ENCODE results near the gene PROC. TPM values are rescaled to one million over a fixed set of nuclear protein-coding genes. Genes with fewer than 3 reads are reported as not detected.

PROC gene
- total RNA-seq, 1 experiment from 2014 or later = 0.59 TPM

- no peak for TF ChIP-seq CTCF (IDR thresholded peaks at IDR 0.05; ENCODE audit: unreplicated experiment)
- Mint-ChIP-seq H3K36me3 (ENCODE audit: insufficient read depth, unreplicated experiment) (no peaks in the 10 kb centered on the region), H3K4me1 (ENCODE audit: low read depth, unreplicated experiment) (peaks cover 16% of the 10 kb centered on the region), H3K27ac (ENCODE audit: unreplicated experiment) (no peak overlapping the region), H3K4me3 (ENCODE audit: low read depth, unreplicated experiment) (no peak overlapping the region), H3K27me3 (ENCODE audit: unreplicated experiment) (no peaks in the 10 kb centered on the region), H3K9me3 (ENCODE audit: low read depth, unreplicated experiment) (no peaks in the 10 kb centered on the region)
- intact Hi-C loops (cut with micrococcal nuclease; ENCODE audit: unreplicated experiment) = no loop called here
- BruUV-seq (replicated peaks) = no TSS peak
- CTCF ChIA-PET = interaction anchor here (0.7 kb wide), 1 partner anchor 29 kb away, joined by 3 read pairs; no protein-coding TSS in a partner anchor
- DNase-seq = no peak
Measured at GRCh38 chr2:127379712-127380355, 38.4 kb upstream of the PROC start.

DNA sequence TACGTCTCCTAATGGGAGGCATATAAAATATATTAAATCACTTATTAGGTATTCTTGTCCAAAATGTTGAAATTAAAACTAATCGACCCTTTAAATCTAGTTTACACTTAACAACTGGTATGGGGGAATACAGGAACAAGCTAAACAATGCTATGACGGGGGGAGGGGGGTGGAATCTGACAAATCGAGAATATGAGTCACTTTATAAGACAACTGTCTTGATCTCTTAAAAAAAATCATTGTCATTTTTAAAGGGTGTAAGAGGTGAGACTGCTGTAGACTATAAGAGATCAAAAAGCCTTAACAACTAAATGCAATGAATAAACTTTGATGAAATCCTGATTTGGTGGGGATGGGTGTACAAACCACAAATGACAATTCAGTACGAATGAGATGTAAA is 36.5 kb upstream of the PROC start:
- intact Hi-C loops (cut with micrococcal nuclease; ENCODE audit: unreplicated experiment) = no loop called here
- H3K9me3 Mint-ChIP-seq (ENCODE audit: low read depth, unreplicated experiment) = no peaks in the 10 kb centered on the region

GRCh38 chr2:127382831-127383230 is 35.4 kb upstream of the PROC start:
- no peak for DNase-seq
- no peaks in the 10 kb centered on the region for H3K9me3 Mint-ChIP-seq (ENCODE audit: low read depth, unreplicated experiment)
- peaks cover 18% of the 10 kb centered on the region for H3K36me3 Mint-ChIP-seq (ENCODE audit: insufficient read depth, unreplicated experiment)
- TF ChIP-seq CTCF (IDR thresholded peaks at IDR 0.05; ENCODE audit: unreplicated experiment) = no peak
- no peaks in the 10 kb centered on the region for H3K27me3 Mint-ChIP-seq (ENCODE audit: unreplicated experiment)
- no peak overlapping the region for H3K27ac Mint-ChIP-seq (ENCODE audit: unreplicated experiment)
- BruUV-seq (replicated peaks) = no TSS peak
- H3K4me3 Mint-ChIP-seq (ENCODE audit: low read depth, unreplicated experiment) = no peak overlapping the region
- intact Hi-C loops (cut with micrococcal nuclease; ENCODE audit: unreplicated experiment) = no loop called here
- peaks cover 20% of the 10 kb centered on the region for H3K4me1 Mint-ChIP-seq (ENCODE audit: low read depth, unreplicated experiment)
- CTCF ChIA-PET = no interaction called here

More for the DNA sequence above, 36.5 kb upstream of the PROC start:
- CTCF ChIA-PET = interaction anchor here (0.8 to 1.0 kb wide), 2 partner anchors 17 to 73 kb away, joined by 3 to 6 read pairs; no protein-coding TSS in a partner anchor
- no peak for DNase-seq
- no peak overlapping the region for H3K4me3 Mint-ChIP-seq (ENCODE audit: low read depth, unreplicated experiment)
- no peak overlapping the region for H3K27ac Mint-ChIP-seq (ENCODE audit: unreplicated experiment)
- H3K27me3 Mint-ChIP-seq (ENCODE audit: unreplicated experiment) = no peaks in the 10 kb centered on the region
- peaks cover 25% of the 10 kb centered on the region for H3K4me1 Mint-ChIP-seq (ENCODE audit: low read depth, unreplicated experiment)
- no peak for TF ChIP-seq CTCF (IDR thresholded peaks at IDR 0.05; ENCODE audit: unreplicated experiment)
- peaks cover 8% of the 10 kb centered on the region for H3K36me3 Mint-ChIP-seq (ENCODE audit: insufficient read depth, unreplicated experiment)
- BruUV-seq (replicated peaks) = no TSS peak

- TF ChIP-seq CTCF (IDR thresholded peaks at IDR 0.05; ENCODE audit: unreplicated experiment) = no peak
- no peaks in the 10 kb centered on the region for H3K27me3 Mint-ChIP-seq (ENCODE audit: unreplicated experiment)
- no peak for DNase-seq
- peaks cover 25% of the 10 kb centered on the region for H3K36me3 Mint-ChIP-seq (ENCODE audit: insufficient read depth, unreplicated experiment)
- peaks cover 28% of the 10 kb centered on the region for H3K4me1 Mint-ChIP-seq (ENCODE audit: low read depth, unreplicated experiment)
- no peak overlapping the region for H3K4me3 Mint-ChIP-seq (ENCODE audit: low read depth, unreplicated experiment)
- H3K27ac Mint-ChIP-seq (ENCODE audit: unreplicated experiment) = no peak overlapping the region
- intact Hi-C loops (cut with micrococcal nuclease; ENCODE audit: unreplicated experiment) = no loop called here
- H3K9me3 Mint-ChIP-seq (ENCODE audit: low read depth, unreplicated experiment) = no peaks in the 10 kb centered on the region
- CTCF ChIA-PET = no interaction called here
- no TSS peak for BruUV-seq (replicated peaks)
Measured at GRCh38 chr2:127384529-127384928, 33.7 kb upstream of the PROC start.

Data from Calu3 (cell line).